Stomach (tissue), 4 donors: ENCODE data around the gene RIPOR3.

Experiments used
- POLR2AphosphoS5 ChIP-seq, 3 donors: sonication (generic); formaldehyde crosslinking; IDR thresholded peaks; one replicate each; pipeline ENCODE4 v1.6.1; 2016; ENCODE audit warnings: antibody characterized with exemption in 3 of 3
- TF ChIP-seq, protein P1 (sequence below), 7 experiments: fragments of 450-650 bp in 4 of 7; fragments of 200-600 bp in 3 of 7; sonication (generic) in 3 of 7; IDR thresholded peaks; one replicate each; pipeline ENCODE4 v1.5.1; 2016 to 2019; ENCODE audit warnings: antibody characterized with exemption in 7 of 7, control low read depth in 2 of 7, mild to moderate bottlenecking in 1 of 7

DNA sequence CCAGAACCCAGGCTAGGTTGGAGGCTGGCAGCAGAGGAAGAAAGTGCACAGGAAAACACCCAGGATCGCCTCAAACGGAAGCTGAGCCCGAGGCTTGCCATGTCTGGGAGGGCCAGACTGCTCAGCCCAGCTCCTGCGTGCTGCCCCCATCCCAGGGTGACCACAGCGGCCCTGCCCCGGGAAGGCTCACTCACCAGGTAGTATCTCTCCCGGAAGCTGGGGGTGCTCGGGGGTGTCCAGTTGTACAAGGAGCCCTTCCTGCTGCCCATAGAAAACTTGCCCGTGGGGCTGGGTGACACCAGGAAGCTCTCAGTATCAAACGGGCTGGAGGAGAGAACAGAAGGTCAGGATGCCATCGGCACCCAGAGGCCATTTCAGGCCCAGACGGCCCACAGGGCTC, 86.9 kb downstream of the RIPOR3 start:
- TF ChIP-seq, protein P1, sequence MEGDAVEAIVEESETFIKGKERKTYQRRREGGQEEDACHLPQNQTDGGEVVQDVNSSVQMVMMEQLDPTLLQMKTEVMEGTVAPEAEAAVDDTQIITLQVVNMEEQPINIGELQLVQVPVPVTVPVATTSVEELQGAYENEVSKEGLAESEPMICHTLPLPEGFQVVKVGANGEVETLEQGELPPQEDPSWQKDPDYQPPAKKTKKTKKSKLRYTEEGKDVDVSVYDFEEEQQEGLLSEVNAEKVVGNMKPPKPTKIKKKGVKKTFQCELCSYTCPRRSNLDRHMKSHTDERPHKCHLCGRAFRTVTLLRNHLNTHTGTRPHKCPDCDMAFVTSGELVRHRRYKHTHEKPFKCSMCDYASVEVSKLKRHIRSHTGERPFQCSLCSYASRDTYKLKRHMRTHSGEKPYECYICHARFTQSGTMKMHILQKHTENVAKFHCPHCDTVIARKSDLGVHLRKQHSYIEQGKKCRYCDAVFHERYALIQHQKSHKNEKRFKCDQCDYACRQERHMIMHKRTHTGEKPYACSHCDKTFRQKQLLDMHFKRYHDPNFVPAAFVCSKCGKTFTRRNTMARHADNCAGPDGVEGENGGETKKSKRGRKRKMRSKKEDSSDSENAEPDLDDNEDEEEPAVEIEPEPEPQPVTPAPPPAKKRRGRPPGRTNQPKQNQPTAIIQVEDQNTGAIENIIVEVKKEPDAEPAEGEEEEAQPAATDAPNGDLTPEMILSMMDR (IDR thresholded peaks at IDR 0.05) = no peak
- no peak for TF ChIP-seq POLR2AphosphoS5 (IDR thresholded peaks at IDR 0.05)
